ENCODE data around the gene IGF2R.

Gene IGF2R

DNA sequence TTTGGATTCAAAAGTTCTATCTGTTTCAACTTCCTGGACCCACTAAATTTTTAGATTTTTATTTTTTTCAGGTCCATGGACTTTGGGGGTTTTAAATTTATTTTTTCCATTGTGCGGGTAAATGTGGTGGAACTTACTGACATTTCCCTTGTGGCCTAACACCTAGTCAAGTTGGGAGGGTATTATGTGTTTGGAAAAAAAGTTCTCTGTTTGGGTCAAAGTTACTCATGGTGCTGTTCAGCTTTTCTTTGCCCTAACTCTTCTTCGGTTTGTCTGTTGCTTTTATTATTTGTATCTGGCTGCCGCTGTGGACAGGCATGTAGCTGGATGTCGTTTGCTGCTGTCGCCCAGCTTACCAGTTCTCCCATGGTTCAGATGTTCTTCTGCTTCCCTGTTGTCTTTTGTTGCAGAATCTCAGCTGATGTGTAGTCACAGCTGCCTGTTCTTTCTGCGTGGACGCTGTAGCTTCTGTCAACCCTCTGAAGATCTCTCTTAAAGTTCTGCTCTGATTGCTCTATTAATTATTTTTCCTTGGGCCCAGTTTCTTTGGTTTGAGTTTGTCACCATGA is 7.9 kb downstream of the IGF2R start:
- DNase-seq, result no peak

DNA sequence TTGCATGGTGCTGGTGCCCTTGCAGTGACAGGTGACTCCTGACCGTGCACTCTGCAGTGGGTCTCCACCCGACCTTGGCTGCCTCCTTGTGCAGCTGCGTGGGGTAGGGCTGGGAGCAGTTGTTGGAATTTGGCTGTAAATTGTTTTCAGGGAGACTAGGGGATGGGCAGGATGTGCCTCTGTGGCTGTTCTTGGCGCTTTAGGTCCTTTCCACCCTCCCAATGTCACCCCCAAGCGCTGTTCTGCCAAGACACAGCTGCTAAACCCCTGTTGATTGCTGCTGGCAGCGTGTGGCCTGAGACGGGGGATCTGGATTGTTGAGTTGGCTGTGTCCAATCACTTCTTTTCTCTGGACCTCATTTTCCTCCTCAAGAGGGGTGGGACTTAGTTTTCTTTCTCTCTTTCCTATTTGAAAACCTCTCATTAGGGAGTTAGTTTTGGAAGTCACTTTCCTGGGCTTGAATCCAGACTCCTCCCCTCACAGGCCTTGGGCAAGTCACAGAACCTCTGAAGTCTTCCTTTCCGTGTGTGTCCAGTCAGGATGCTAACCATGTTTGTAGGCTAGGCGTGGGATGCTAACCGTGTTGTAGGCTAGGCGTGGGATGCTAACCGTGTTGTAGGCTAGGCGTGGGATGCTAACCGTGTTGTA is 8.5 kb downstream of the IGF2R start:
- DNase-seq, result no peak

- DNase-seq, result no peak
Measured at GRCh38 chr6:159977904-159978268, 9.0 kb downstream of the IGF2R start.

DNA sequence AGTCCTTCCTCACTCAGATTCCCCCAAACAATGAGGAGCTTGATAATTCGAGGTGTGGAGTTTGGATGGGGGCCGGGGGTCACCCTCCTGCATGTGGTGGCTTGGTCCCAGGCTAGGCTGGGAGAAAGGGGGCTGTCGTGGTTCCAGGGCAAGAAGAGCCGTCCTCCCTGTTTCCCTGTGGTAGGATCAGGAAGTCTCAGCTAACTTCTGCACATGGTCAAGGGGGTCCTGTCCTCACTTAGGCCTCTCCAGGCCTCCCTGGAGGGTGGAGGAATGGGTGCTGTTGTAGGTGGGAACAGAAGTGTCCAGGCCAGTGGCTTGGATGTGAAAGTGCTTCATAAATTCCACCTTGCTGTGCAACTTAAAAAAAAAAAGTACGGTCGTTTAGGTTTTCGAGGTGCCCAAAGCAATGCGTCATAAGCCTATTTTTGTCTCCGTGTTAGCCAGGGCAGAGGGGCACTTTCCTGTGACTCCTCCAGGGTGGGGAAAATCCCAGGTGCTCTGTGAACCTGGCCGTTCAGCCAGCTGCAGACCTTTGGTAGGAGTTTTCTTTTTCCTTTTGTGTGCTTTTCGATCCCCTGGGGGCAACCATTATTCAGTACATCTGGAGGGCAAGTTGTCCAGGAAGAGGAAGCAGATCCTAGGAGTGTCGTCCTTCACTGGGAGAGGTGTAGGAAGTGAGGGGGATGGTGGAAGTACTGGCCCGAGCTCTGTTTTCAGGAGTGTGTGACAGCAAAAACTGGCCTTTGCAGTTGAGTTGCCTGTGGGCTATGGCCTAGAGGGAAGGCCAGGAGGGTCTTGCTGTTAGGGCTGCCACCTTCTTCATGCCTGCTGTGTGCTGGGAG is 9.6 kb downstream of the IGF2R start:
- DNase-seq, result no peak

- peak; percentile 51 for DNase-seq
Measured at GRCh38 chr6:159979136-159979874, 10.4 kb downstream of the IGF2R start.

GRCh38 chr6:159980474-159980873 is 11.6 kb downstream of the IGF2R start:
- DNase-seq, result no peak

DNA sequence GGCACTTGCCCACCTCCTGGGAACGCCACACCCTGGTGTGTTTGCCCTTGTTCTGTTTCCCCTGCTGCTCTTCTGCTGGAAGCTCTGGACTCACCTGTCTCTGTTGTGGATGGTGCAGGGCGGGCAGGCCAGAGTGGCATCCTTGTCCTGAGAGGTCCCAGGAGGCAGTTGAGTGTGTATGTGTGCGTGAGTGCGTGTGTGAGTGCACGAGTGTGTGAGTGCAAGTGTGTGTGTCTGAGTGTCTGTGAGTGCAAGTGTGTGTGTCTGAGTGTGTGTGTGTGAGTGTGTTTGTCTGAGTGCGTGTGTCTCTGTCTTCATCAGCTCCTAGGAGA is 12.2 kb downstream of the IGF2R start:
- no peak for DNase-seq

- peak; percentile 70 for DNase-seq
Measured at GRCh38 chr6:159981403-159982245, 12.7 kb downstream of the IGF2R start.

DNA sequence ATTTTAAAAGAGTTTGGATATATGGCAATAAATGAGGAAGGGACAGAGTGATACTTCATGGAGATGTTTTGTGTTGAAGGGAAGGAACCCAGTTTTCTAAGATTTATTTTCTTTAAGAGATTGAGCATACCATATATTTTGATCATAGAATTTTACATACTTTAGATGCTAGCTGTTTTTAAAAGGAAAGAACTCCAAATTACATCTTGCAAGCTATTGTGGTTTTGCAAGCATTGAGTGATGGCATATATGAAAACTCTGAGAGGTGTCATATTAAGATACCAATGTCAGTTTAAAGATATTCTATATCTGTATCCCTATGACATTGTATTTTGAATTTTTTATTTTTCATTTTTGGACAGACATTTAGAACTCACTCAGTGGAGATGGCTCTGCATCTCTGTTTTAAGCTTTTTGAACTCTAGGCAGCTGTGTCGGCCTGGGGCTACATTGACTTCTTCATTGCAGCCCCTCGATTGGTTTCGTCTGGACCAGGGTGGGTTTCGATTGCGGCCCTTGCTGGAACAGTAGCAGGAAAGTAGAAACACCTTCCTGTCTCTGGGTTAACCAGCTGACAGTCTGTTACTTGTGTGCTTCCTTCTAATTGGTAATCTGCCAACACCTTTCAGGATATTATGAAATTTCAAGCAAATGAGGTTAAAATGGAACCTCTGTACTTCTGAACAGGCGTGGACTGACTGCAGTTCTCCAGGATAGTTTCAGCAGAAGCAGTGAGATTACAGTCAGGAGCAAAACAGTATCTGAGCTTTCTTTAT is 14.0 kb downstream of the IGF2R start:
- DNase-seq, result peak; percentile 64

GRCh38 chr6:159983641-159984080 is 14.8 kb downstream of the IGF2R start:
- DNase-seq, result peak; percentile 42

DNA sequence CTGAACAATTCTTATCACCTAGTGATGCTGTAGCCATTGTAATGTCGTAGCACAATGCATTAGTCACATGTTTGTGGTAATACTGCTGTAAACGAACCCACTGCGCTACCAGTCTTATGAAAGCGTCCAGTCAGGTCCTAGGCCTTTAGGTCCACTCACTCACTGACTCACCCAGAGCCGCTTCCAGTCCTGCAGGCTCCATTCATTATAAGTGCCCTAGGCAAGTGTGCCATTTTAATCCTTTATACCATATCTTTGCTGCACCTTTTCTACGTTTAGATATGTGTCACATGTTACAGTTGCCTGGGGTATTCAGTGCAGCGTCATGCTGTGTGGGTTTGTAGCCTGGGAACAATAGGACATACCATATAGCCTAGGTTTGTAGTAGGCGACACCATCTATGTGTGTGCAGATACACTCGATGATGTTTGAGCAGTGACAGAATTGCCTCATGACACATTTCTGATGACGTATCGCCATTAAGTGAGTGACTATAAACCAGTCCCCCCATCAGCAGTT is 15.4 kb downstream of the IGF2R start:
- DNase-seq, result no peak

DNA sequence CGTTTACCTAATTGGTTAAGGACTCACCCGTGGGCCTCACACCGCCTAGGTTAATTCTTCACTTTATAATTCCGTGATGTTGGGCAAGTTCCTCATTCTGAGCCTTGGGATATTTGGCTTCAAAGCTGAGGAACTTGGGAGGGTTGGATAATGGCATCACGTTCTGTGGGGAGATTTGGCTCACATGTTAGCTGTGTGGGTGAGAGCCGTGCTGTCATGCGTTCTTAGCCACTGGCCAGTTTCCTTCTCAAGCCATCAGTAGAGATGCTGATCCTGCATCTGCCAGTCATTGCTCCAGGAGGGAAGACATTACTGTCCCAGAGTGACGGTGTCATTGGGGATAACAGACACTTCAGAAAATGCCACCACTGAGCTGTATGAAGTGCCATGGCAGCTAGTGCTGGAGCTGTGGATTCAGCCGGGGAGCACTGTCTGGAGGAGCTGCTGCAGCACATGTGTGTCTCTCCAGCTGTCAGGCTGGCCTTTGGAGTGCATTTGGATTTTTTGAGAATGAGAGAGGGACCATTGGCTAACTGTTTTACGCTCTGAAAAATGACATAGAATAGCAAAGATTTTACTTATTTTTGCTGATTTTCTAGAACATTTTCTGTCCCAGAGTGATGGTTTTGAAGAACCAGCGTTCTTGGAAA is 16.5 kb downstream of the IGF2R start:
- no peak for DNase-seq

DNA sequence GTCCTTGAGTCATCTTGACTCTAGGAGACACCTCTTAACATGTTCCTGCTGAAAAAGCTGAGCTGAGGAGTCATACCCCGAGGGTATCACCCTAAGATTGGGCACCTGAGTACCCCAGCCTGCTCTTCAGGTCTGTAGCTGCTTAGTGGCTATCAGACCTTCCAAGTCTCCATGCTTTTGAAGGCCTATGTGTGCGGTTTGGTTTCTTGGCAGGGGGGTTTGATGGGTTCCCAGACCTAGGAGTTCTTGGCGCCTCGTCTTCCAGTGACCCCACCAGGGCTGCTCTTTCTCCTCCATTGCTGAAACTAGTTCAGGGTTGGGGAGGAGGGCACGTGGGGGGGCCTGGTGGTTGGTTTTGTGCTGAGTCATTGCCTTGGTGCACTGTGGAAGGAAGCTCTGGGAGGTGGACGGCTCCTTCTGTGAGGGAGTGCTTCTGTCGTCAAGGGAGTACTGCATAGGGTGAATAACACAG is 20.1 kb downstream of the IGF2R start:
- peak; percentile 65 for DNase-seq

DNA sequence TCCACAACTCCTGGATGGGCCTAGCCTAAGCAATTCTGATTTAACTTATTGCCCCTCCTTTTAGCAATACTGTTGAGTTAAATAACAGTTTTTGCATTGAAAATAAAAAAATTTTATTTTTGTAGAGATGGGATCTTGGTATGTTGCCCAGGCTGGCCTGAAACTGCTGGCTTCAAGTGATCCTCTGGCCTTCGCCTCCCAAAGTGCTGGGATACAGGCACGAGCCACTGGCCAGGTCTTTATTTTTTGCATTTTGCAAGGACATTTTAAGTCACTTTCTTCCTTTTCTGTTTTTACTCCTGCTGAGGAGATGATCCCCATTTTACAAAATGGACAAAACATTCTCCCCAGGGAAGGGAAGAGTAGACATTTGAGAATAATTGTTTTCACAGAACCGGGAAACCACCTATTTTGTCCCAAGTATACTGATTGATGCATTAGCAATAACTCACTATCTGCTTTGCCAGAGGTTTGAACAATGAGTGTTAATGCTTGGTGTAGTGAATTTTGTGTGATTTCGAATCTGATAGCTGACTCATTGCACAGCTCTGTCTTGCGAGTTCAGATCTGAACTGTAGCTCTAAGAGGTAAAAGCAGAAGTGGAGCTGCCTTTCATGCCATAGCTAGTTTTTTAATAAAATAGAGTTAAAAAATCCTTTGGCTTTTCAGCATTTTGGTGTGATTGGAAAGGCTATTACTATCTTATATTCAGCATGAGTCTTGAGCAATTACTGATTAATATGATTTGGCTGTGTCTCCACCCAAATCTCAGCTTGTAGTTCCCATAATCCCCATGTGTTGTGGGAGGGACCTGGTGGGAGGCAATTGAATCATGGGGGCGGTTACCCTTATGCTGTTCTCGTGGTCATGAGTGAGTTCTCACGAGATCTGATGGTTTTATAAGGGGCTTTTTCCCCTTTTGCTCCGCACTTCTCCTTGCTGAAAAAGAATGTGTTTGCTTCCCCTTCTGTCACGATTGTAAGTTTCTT is 20.9 kb downstream of the IGF2R start:
- peak; percentile 38 for DNase-seq

- DNase-seq, result no peak
Measured at GRCh38 chr6:159992366-159992765, 23.5 kb downstream of the IGF2R start.

DNA sequence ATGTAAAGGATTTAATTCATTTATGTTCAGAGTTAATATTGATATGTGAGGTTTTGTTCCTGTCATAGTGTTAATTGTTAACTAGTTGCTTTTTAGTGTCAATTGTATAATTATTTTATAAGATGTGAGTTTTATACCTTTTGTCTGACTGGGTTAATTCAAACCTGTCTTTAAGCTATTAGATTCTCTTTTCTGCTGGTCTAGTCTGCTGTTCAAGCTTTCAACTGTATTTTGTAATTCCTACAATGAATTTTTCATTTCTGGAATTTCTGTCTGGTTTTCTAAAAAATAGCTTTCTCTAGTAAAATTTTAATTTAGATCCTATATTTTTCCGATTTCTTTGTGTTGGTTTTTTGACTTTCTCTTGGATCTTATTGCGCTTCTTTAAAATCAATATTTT is 26.5 kb downstream of the IGF2R start:
- DNase-seq, result no peak

GRCh38 chr6:159996087-159996622 is 27.3 kb downstream of the IGF2R start:
- DNase-seq, result no peak

DNA sequence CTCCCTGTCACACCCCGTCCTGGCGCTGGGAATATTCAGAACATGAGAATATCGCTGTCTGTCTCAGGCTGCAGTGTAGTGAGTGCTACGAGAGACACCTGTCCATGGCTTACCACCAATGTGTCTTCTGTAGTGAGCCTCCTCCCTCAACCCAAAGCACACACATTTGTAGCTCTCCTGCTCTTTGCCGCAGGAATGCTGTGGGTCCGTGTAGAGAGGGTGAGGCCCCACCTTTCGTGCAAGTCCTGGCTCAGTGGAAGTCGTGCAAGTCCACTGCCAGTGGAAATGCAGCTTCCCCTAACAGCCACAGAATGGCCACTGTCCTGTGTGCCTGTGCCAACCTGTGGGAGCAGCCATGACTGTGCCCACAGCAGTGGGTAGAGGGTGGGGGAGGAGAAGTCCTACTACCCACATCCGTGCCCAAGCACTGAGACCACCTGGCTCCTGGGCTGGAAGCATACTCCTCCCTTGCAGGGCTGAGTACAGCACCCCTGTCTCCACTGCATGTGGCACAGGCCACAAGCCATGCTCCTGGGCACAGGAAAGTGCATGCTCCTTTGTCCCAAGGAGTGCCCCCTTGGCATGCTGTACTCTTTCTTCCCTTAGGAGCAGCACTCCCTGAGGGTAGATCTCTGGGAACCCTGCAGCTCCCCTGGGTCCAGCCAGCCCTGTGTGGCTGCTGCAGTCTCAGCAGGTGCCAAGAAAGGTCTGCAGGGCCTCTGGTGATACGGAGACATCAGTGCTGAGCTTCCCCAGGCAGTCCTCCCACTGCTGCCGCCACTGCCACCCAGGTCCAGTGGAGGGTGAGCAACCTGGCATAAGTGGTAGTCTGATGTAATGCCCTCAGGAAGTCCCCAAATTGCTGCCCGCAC is 28.0 kb downstream of the IGF2R start:
- no peak for DNase-seq

Measured in hematopoietic multipotent progenitor cell treated with erythropoietin and hydrocortisone succinate and interleukin-3 and kit ligand, for 6 days (in vitro differentiated cells).